HG03097 (cell line): ENCODE data around the gene POLR2C.

Experiments used
- ATAC-seq: cut with Tn5 transposase; IDR thresholded peaks from one replicate; pipeline ENCODE4 v1.9.1; 2021; ENCODE audit not compliant: unreplicated experiment, low FRiP score

POLR2C gene

DNA sequence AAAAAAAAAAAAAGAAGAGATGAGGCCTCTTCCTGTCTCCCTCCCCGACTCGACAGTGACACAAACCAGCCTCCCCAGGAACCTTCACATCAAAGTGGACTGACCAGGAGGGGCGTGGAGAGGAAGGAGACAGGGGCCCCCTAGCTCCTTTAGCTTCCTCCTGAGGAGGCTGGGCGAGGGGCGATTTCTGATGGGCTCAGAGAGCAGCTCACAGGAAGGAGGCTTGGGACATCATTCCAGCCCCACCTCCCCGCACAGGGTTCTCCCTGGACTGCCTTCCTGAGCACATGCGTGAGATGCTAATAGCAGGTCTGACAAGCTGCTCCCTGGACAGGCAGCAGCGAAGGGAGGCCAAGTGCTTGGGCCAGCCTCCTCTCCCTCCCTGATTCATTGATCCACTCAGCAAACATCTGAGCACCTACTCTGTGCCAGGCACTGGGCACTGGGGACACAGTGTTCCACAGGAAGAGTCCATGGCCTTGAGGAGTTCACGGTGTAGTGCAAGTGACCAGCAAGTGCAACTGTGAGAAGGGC lies 38.2 kb downstream of the POLR2C start:
- ATAC-seq = no peak

DNA sequence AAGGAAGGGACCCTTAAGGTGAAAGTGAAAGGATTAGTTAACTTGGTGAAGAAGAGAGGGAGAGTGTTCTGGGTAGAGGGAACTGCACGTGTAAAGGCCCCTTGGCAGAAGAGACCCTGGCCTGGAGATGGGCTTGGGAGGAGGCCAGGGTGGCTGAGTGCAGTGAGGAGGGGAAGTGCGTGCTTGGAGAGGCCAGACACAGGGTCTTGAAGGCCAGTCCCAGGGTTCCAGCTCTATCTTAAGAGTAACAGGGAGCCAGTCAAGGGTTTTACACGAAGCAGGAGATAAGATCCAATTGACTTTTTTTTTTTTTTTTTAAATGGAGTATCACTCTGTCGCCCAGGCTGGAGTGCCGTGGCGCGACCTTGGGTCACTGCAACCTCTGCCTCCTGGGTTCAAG lies 39.0 kb downstream of the POLR2C start:
- ATAC-seq = no peak

DNA sequence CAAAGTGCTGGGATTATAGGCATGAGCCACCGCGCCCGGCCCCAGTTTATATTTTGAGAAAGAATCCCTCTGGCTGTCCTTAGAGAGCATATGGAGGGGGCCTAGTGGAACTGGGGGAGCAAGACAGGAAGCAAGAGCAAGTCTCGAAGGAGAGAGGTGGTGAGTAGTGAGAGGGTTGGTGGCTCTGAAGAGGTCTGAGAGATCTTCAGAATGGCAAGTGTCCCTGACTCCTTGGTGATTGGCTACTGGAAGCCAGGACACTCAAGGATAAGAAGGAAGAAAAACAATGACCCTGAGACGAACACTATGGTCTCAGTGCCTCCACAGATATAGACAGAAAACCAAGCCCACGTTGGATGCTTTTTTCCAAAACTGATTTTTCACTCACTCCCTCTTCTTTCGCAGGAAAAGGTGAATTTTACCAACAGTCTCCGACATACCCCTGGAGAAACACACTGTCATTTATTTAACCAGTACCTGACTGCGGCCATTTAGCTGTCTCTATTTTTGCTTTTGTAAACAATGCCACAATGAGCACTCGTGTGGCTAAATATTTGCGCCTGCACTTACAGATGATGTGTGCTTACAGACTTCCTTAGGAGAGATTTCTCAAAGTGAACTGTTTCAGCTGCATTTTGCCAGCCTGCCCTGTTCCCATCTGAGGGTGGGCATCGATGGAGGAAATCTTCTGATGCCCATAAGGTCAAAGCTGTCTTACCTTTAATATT lies 39.7 kb downstream of the POLR2C start:
- no peak for ATAC-seq

DNA sequence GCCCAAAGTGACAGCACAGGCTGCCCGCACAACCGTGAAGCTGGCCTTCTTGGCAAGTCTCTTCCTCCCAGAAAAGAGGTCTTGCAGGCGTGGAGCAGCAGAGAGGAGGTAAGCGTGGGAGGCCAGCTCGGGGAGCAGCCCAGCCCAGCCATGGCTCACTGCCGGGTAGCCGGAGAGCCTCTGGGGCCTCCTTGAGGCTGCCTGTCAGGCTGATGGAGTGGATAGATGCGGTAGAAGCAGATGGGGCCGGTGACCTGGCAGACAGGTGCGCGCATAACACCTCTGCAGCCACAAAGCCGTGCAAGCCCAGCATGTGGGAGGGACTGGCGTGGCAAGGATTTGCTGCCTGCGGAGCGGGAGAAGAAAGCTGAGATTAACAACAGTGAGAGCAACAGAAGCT lies 40.9 kb downstream of the POLR2C start:
- ATAC-seq = no peak

DNA sequence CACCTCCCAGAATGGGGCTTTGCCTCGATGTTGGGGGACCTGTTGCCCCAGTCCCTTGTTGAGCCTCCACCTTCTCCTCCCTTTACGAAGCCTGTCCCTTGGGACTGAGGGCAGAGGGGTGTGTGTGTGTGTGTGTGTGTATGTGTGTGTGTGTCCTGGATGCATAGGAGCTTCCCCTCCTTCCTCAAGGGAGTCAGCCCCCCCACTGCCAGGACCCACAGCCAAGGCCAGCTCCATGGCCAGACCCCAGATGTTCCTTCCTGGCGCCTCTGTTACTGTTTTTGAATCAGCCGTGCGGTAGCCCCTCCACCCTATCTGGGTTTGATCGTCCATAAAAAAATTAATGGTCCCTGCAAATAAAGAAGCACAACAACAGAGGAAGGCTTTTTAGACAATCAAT lies 41.5 kb downstream of the POLR2C start:
- ATAC-seq = no peak

DNA sequence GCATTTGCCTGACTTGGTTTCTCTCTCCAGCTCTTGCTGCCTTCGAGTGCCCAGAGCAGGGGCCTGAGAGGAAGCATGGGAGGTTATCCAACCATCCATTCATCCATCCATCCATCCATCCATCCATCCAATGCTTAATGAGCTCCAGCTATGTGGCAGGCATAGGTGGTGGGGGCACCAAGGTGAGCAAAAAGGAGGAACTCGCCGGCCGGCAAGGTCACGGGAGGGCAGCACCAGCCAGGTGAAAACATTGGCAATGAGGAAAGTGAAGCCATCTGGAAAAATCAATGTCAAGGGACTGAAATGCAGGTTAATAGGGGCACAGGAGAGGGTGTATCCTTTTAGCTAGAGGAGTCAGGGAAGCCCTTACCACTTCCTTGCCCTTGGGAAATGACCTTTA lies 42.0 kb downstream of the POLR2C start:
- no peak for ATAC-seq

DNA sequence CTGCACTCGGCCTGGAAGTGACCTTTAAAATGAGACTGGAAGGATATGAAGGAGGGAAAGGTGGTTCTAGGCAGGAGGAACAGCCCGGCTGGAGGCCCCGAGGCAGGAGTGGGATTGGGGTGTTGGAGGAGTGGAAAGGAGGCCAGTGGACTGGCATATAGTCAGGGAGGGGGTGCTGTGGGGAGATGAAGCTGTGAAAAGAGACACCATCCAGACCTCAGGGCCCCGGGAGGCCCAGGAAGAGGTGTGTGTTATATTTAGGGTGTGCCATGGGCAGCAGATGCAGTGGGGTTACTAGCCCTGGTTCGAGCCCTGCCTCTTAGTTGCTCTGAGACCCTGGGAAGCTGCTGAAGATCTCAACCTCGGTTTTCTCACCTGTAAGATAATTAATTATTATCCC lies 42.7 kb downstream of the POLR2C start:
- ATAC-seq = no peak

DNA sequence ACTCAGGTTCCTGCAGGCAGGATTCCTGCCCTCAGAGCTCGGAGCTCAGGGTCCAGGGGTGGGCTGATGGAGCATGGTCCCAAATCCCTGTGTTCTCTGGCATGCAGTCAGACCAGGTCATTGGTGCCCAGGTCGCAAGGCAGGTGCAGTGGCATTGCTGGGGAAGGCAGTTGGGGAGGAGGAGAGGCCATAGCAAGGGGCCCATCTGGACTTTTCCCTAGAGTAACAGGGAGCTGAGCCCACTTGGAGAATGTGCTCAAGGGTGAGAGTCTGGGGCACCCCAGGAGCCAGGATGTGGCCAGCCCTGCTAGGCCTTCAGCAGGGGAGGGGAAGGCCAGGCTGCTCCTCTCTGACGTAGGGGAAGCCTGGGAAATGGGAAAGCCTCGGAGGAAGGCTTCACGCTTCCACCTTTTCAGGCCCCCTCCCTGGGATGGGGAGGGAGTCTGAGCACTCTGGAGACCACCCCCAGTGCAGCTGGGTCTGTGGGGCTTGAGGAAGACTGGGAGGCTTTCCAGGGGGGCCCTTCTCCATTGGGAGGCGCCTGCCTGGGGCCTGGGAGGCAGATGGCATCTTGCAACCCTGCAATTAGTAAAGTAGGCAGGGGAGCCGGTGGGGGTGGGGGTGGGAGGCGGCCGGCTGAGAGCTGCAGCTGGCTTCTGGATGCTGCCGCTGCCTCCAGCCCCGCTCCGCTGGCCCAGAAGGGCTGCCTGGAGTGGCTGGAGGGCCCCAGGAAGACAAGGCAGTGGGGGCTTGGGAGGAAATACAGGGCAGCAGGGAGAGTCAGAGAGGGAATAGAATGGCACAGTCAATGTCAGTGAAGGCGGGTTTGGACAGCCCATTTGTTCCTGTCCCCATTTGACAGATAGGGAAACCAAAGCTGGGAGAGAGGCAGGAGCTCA lies 44.9 kb downstream of the POLR2C start:
- no peak for ATAC-seq

DNA sequence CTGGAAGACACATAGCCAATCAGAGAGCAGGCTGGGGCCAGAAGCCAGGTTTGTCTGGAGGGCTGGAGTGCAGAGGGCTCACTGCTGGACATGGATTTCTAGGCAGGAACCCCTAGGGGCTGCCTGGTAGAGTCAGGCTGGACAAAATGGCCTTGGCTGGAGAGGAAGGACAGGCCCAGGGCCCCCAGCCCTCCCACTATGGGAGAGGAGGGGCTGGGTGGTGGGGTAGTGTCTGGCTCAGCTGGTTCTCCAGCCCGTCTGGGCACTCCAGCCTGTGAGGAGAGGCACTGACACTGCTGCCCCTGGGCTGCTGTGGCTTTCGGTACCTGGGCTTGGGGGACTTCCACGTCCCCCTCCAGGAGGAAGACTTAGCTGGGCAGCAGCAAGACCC lies 45.6 kb downstream of the POLR2C start:
- no peak for ATAC-seq

DNA sequence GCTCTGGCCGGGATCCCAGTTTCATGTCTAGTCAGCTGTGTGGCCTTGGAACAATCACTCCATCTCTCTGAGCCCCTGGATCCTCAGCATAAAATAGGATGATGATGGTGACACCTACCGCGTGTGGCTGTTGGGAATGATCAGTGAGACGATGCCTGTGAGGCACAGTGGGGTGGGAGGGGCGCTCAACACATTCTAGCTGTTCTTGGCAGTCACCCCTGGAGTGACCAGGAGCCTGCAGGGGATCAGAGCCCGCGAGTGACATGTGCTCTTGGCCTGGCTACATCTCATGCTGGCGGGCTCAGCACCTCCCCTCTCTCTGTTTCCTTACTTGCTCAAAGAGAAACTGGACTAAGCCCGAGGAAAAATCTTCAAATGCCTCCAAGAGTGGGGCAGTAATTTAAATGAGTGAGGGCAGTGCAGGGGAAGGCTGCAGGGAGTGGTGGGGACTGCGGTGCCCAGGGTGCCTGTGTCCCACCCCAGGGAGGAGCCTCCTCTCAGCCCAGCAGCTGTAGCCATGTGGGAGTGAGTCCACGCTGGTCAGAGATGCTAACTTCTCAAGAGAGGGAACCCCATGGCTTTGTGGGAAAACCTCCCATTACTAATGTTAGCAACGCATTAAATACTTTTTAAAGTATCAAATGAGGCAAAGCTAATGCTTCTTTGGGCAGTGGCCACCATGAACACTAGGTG lies 46.9 kb downstream of the POLR2C start:
- ATAC-seq = no peak

DNA sequence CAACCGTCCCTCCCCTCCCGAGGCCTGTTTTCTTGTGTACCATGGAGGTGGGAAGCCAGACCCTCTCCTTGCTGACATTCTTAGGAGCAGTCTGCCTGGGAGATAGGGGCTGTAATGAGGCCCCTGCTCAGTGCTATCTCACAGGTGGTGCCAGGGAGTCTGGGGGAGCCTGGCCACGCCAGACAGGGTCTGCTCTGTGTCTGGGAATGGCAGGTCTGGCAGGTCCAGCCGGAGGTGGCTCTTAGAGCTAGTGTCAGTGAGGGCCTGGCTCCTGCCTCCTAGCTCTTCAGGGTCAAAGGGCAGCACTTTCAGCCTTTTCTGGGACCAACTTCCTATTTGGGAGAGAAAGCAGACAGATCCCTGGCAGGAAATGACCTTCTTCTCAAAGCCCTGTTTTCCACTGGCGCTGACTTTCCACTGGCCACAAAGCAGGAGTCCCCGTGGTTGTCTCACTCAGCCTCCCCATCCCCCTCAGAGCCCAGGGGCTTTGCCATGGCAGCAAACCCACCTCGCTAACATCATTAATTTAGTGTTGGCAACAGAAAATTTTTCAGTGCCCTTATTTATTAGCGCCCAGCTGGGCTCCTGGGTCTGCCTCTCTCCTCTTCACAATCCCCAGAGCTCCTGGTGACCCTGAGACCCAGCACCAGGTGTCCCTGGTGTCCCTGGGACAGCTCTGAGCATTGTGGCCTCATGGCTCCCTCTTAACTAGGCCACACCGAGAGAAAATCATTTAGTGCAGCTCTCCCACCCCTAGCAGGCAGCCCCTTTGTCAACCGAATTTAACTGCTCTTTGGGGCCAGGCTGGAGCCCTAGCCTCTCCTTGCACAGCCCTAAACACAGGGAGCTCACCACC lies 47.8 kb downstream of the POLR2C start:
- no peak for ATAC-seq

DNA sequence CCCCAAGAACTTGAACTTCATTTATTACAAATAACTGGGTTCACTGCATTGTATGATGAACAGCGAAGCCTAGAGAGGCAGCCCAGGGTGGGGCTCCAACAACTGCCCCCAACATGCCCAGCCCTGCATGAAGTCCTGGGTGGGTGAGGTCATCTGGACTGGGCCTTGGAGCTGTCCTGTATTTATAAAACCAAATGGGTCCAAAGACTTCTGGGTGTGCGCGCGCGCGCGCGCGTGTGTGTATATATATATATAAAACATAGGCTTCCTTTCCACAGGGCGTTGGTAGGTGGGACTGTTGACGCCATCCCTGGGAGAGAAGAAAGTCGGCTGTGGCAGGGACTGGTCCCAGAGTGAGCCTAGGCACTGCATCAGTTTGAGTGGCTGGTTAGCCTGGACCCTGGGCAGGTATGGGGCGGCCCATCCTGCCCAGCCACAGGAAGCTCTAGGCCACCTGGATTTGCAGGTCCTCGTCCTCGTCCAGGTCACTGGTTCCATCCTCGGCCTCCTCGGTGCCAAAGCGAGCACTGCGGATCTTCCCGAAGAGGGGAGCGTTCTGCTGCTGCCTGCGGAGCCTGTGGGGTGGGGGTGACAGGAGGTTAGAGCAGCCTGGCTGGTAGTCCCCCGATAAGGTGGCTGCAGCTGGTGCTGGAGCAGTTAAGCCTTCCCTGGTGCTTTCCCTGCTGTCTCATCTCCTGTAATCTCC lies 50.0 kb downstream of the POLR2C start:
- no peak for ATAC-seq

DNA sequence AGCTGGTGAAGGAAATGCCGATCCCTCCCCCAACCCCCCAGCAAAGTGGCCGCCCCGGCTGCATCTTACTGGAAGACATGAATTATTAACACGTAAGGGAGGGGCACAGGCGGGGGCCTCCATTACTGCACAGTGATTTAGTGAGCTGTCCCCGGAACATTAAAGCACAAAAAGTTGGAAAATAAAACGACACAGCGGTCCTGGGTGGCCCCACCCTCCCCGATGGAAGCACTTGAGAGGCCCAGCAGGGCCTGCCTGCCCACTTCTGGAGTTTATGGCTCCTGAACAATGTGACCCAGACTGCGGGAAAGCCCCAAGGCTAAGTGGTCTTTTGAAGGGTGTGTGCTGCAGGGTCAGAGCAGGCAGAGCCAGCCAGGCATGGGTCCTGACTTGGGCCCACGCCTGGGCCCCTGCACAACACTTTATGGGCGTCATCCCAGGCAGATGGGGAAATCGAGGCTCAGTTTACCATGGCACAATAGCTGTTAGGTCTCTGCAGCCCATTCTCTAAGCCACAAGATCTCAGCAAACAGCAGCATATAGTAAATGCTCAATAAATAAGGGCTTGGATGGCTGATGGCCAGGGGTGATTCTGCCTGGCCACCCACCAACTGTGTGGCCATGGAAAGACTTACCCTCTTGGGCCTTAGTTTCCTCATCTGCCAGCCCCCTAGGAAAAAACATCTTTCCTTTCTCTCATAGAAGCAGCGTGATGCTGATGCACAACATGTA lies 51.1 kb downstream of the POLR2C start:
- no peak for ATAC-seq

DNA sequence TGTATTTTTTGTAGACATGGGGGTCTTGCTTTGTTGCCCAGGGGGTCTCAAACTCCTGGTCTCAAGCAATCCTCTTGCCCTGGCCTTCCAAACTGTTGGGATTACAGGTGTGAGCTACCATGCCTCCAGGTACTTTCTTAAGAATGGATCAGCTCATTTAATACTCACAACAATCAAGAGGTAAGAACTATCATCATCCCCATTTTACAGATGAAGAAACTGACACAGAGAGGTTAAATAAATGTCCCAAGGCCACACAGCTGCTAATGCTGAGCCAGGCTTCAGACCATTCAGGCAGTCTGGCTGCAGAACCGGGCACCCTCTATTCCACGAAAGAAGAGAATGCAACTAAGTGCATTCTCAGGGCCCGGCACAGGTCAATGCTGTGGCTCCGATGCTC lies 51.9 kb downstream of the POLR2C start:
- no peak for ATAC-seq

DNA sequence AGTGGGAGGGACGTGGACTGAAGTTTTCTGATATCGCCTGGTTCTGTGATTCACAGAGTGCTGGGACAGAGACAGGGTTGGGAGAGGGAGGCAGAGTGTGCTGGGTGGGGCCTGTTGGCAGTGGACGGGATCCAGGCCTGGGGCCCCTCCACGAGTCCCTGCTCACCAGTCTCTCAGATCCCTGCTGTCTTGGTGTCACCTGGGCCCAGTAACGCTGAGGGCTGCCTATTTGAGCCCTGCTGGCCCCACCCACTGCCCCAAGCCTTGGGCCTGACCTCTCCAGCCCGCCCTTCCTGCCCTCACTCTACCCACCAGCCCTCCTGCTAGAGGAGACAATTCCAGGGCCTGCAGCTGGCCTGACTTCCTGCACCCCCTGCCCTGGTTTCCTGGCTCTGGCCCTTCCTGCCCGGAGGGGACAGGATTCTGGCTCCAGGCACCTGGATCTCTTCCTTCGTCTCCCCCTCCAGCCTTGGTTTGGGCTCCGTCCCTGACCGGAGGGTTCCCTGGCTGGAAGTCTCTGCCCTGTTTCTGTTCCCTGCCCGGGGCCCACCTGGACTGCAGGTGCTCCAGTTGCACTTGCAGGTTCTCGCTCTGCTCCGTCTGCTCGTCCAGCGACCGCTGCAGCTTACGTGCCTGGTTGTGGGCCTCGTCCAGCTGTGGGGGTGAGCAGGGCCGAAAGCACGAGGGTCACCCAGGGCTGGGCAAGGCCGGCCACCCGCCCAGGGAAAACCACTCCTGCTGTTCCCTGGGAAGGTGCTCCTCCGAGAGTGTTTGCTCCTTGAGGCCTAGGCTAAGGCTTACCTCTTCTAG lies 52.5 kb downstream of the POLR2C start:
- no peak for ATAC-seq

DNA sequence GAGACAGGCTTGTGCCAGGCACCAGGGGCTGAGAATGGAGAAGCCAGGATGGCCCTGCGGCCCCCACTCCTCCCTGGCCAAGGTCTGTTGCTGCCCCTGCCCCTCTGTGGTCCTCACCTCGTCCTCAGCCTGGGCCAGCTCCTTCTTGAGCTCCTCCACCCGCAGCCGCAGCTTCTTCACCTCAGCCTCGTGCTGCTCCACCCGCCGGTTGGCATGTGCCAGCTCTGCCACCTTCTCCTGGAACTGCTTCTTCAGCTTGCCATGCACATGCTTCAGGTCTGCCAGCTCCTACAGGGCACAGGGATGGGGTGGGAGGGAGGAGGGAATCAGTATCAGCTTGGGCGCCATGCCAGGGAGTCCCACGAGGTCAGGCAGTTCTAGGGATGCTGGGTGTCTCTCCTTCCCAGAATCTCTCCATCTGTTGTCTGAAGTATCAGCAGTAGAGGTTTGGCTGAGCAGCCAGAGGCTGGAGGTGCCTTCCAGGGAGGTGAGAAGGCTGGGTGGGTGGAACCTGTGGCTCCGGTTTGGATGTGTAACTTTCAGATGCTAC lies 53.8 kb downstream of the POLR2C start:
- ATAC-seq = no peak

DNA sequence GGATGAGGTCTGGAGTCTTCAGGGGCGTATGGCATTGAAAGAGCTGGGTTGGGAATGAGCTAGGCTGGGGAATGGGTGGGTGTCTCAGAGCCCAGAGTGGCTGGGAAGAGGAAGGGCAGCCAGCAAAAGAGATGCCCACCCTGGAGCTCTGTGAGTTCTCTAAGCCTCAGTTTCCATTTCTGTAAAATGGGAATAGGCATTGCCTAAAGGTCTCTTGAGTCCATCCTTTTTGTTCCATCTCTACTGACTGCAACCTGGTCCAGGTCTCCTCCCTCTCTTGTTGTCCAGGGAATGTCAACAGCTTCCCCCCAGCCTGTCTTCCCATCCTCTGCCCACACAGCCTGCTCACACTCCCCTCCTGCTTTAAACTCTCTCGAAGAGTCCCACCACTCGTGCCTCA lies 54.3 kb downstream of the POLR2C start:
- no peak for ATAC-seq
